Transverse colon (tissue), 3 donors: ENCODE data around the gene STXBP1.

ENCODE experiments used
- CTCF ChIP-seq, 5 experiments: fragments of 200-600 bp in 3 of 5; fragments of 450-650 bp in 2 of 5; sonication (generic) in 3 of 5; IDR thresholded peaks; 1 replicate in 2 of 5; 2 replicates in 3 of 5; pipeline ENCODE4 v1.5.1; 2016 to 2017; ENCODE audit warnings: antibody characterized with exemption in 5 of 5, inconsistent platforms in 3 of 5, mild to moderate bottlenecking in 2 of 5, moderate library complexity in 1 of 5
- POLR2A ChIP-seq: fragments of 450-650 bp; IDR thresholded peaks from one replicate; pipeline ENCODE4 v1.6.1; 2016; ENCODE audit warnings: antibody characterized with exemption, mild to moderate bottlenecking, moderate library complexity

GRCh38 chr9:127571971-127572370 lies 40.1 kb upstream of the STXBP1 start:
- no peak for TF ChIP-seq CTCF (IDR thresholded peaks at IDR 0.05)
- TF ChIP-seq POLR2A, result no peak
